ENCODE results near the gene STING1. TPM values are rescaled to one million over a fixed set of nuclear protein-coding genes. Genes with fewer than 3 reads are reported as not detected.
A peak's percentile ranks its signal among the peaks of the same experiment; 100 is the strongest.

The STING1 gene
- total RNA-seq, 1 donor from 2014 or later: not detected

GRCh38 chr5:139524940-139525585, 42.5 kb upstream of the STING1 start:
- Mint-ChIP-seq H3K27ac (ENCODE audit: unreplicated experiment) (no peak overlapping the region), H3K4me3 (ENCODE audit: unreplicated experiment) (no peak overlapping the region), H3K36me3 (ENCODE audit: unreplicated experiment) (no peaks in the 10 kb centered on the region), H3K27me3 (ENCODE audit: unreplicated experiment) (peaks cover 5% of the 10 kb centered on the region), H3K4me1 (ENCODE audit: low read depth, unreplicated experiment) (peaks cover 6% of the 10 kb centered on the region), H3K9me3 (ENCODE audit: unreplicated experiment) (no peaks in the 10 kb centered on the region)
- no peak for TF ChIP-seq CTCF (IDR thresholded peaks at IDR 0.05; ENCODE audit: partially characterized antibody, unreplicated experiment)
- no peak for DNase-seq

- H3K27ac Mint-ChIP-seq (ENCODE audit: unreplicated experiment): no peak overlapping the region
- H3K4me1 Mint-ChIP-seq (ENCODE audit: low read depth, unreplicated experiment): peaks cover 6% of the 10 kb centered on the region
- no peak for DNase-seq
- H3K27me3 Mint-ChIP-seq (ENCODE audit: unreplicated experiment): peaks cover 6% of the 10 kb centered on the region
- TF ChIP-seq CTCF (IDR thresholded peaks at IDR 0.05; ENCODE audit: partially characterized antibody, unreplicated experiment): no peak
- peaks cover under 1% of the 10 kb centered on the region for H3K9me3 Mint-ChIP-seq (ENCODE audit: unreplicated experiment)
- H3K36me3 Mint-ChIP-seq (ENCODE audit: unreplicated experiment): no peaks in the 10 kb centered on the region
- H3K4me3 Mint-ChIP-seq (ENCODE audit: unreplicated experiment): no peak overlapping the region
Observed at GRCh38 chr5:139524446-139524845, 41.9 kb upstream of the STING1 start.

- Mint-ChIP-seq H3K27me3 (ENCODE audit: unreplicated experiment) (peaks cover 8% of the 10 kb centered on the region), H3K36me3 (ENCODE audit: unreplicated experiment) (no peaks in the 10 kb centered on the region), H3K4me3 (ENCODE audit: unreplicated experiment) (no peak overlapping the region), H3K4me1 (ENCODE audit: low read depth, unreplicated experiment) (peaks cover 8% of the 10 kb centered on the region), H3K9me3 (ENCODE audit: unreplicated experiment) (peaks cover 4% of the 10 kb centered on the region), H3K27ac (ENCODE audit: unreplicated experiment) (no peak overlapping the region)
- DNase-seq: no peak
- no peak for TF ChIP-seq CTCF (IDR thresholded peaks at IDR 0.05; ENCODE audit: partially characterized antibody, unreplicated experiment)
Observed at GRCh38 chr5:139523635-139524445, 41.3 kb upstream of the STING1 start.

- peak; percentile 98 for TF ChIP-seq CTCF (IDR thresholded peaks at IDR 0.05; ENCODE audit: partially characterized antibody, unreplicated experiment)
- peaks cover 16% of the 10 kb centered on the region for H3K27me3 Mint-ChIP-seq (ENCODE audit: unreplicated experiment)
Observed at GRCh38 chr5:139517683-139518564, 35.4 kb upstream of the STING1 start.

More at GRCh38 chr5:139517683-139518564, 35.4 kb upstream of the STING1 start:
- Mint-ChIP-seq H3K36me3 (ENCODE audit: unreplicated experiment) (no peaks in the 10 kb centered on the region), H3K27ac (ENCODE audit: unreplicated experiment) (peak overlapping the region; percentile 92), H3K9me3 (ENCODE audit: unreplicated experiment) (peaks cover 11% of the 10 kb centered on the region), H3K4me3 (ENCODE audit: unreplicated experiment) (peak overlapping the region; percentile 83), H3K4me1 (ENCODE audit: low read depth, unreplicated experiment) (peaks cover 17% of the 10 kb centered on the region)
- DNase-seq: peak; percentile 97

Measured in glutamatergic neuron (in vitro differentiated cells).